Keratinocyte (primary cell): ENCODE measurements around the gene ZFX. TPM values are rescaled to one million over a fixed set of nuclear protein-coding genes. Genes with fewer than 3 reads are reported as not detected.
A peak's percentile ranks its signal among the peaks of the same experiment; 100 is the strongest.

Source experiments
- DNase-seq: peaks from one replicate; pipeline ENCODE4 v3.0.0-alpha.2; 2011; ENCODE audit warnings: low read depth, missing footprints, low spot score
- FAIRE-seq: peaks from 2 replicates; lab custom pipeline; 2011; peaks lifted over from hg19 to GRCh38; lab: Jason Lieb, UNC
- H2AFZ ChIP-seq: 2 replicates; pipeline ENCODE4 v1.6.0; 2012; ENCODE audit warnings: low read length, control low read depth, inconsistent platforms; ENCODE audit not compliant: control insufficient read depth
- H3K27ac ChIP-seq: 2 replicates; pipeline ENCODE4 v1.5.1; 2011; ENCODE audit warnings: low read length; ENCODE audit not compliant: control insufficient read depth, insufficient read depth
- H3K27me3 ChIP-seq: 3 replicates; pipeline ENCODE4 v1.6.0; 2011; ENCODE audit warnings: low read length; ENCODE audit not compliant: control insufficient read depth, insufficient read depth; ENCODE audit errors: extremely low read depth
- H3K36me3 ChIP-seq, 2 experiments: 2 replicates in 1 of 2; 3 replicates in 1 of 2; pipeline ENCODE4 v1.5.1; 2011; ENCODE audit warnings: low read length in 2 of 2, mild to moderate bottlenecking in 1 of 2; ENCODE audit not compliant: control insufficient read depth in 2 of 2, insufficient read depth in 2 of 2; ENCODE audit errors: extremely low read depth in 1 of 2
- H3K4me1 ChIP-seq: 3 replicates; pipeline ENCODE4 v1.5.1; 2011; ENCODE audit warnings: low read length; ENCODE audit not compliant: control insufficient read depth, insufficient read depth; ENCODE audit errors: extremely low read depth
- H3K4me2 ChIP-seq: 3 replicates; pipeline ENCODE4 v1.6.0; 2011; ENCODE audit warnings: low read depth, low read length; ENCODE audit not compliant: control insufficient read depth, insufficient read depth; ENCODE audit errors: extremely low read depth
- H3K4me3 ChIP-seq, 3 experiments: fragments of 200-600 bp in 1 of 3; sonication (generic) in 1 of 3; 2 replicates in 2 of 3; 3 replicates in 1 of 3; pipeline ENCODE4 v1.5.1; 2011 to 2016; ENCODE audit warnings: low read length in 3 of 3, mild to moderate bottlenecking in 3 of 3, control low read depth in 2 of 3, inconsistent platforms in 1 of 3, low read depth in 1 of 3, mixed read lengths in 1 of 3, mixed run types in 1 of 3, moderate library complexity in 1 of 3; ENCODE audit not compliant: control insufficient read depth in 2 of 3, insufficient read depth in 2 of 3; ENCODE audit errors: extremely low read depth in 1 of 3
- H3K79me2 ChIP-seq: 2 replicates; pipeline ENCODE4 v1.6.0; 2012; ENCODE audit warnings: low read length; ENCODE audit not compliant: control insufficient read depth, insufficient read depth
- H3K9ac ChIP-seq: 3 replicates; pipeline ENCODE4 v1.6.0; 2011; ENCODE audit warnings: low read length; ENCODE audit not compliant: control insufficient read depth, insufficient read depth; ENCODE audit errors: extremely low read depth
- H3K9me1 ChIP-seq: 3 replicates; pipeline ENCODE4 v1.6.0; 2011; ENCODE audit warnings: low read length; ENCODE audit not compliant: control insufficient read depth, insufficient read depth; ENCODE audit errors: extremely low read depth
- H3K9me3 ChIP-seq: 2 replicates; pipeline ENCODE4 v1.5.1; 2012; ENCODE audit warnings: low read depth, low read length; ENCODE audit not compliant: control insufficient read depth
- H4K20me1 ChIP-seq: 3 replicates; pipeline ENCODE4 v1.6.0; 2011; ENCODE audit warnings: low read length; ENCODE audit not compliant: control insufficient read depth, insufficient read depth; ENCODE audit errors: extremely low read depth
- CTCF ChIP-seq, 3 experiments: IDR thresholded peaks in 1 of 3; conservative IDR thresholded peaks in 1 of 3; optimal IDR thresholded peaks in 1 of 3; 2 replicates in 2 of 3; 3 replicates in 1 of 3; pipeline versions ENCODE3 to v1.5.1; 2011; ENCODE audit warnings: low read length in 3 of 3, mild to moderate bottlenecking in 3 of 3, moderate library complexity in 2 of 3, control low read depth in 1 of 3, inconsistent platforms in 1 of 3; ENCODE audit not compliant: insufficient read depth in 2 of 3; ENCODE audit errors: extremely low read depth in 1 of 3
- EZH2 ChIP-seq: IDR thresholded peaks from one replicate; pipeline ENCODE4 v1.6.1; 2012; ENCODE audit warnings: inconsistent platforms, mild to moderate bottlenecking, low read length, moderate library complexity
- dilution Hi-C: fragments of 300-500 bp; cut with MboI; formaldehyde crosslinking; loops from one replicate; pipeline ENCODE4 v1.7.0; 2020; ENCODE audit warnings: low sequenced_read_pairs; ENCODE audit not compliant: extremely low pct_ligation_motif_present
- polyA plus RNA-seq, 5 experiments: library from polyadenylated mRNA; depleted of rRNA in 3 of 5; stranded (reverse) in 3 of 5; stranded (forward) in 1 of 5; unstranded in 1 of 5; fragments of >200 nt; gene quantifications; 1 replicate in 1 of 5; 2 replicates in 3 of 5; 3 replicates in 1 of 5; pipeline versions ENCODE4 v1.2.1 to v1.2.3, GENCODE V29; 2011 to 2012; ENCODE audit warnings: missing spikeins in 2 of 5, low read depth in 1 of 5, low replicate concordance in 1 of 5

ZFX gene
- polyA plus RNA-seq, 1 donor (not counting 4 experiments of a cell fraction or from before 2014, with no cell fraction given): 24.3 TPM

DNA sequence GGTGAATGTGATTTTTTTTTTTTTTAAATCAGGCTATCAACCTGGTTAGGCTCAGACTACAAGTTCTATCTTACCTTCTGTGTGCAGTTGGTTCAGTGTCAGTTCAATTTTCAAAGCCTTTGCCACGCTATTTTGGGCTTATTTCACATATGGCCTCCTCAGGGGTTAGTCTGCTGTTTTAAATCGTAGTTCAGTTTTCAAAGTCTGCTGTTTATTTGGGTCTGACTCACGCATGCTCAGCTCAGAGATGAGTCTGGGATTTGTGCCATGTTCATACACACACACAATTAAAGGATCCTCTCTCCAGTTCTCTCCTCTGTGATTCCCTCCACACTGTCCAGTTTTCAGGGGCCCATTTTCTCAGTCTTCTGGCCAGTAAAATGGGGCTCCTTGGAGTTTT, 32.3 kb upstream of the ZFX start:
- Histone ChIP-seq H3K79me2 (no peaks in the 10 kb centered on the region), H3K9me1 (no peaks in the 10 kb centered on the region), H3K9ac (no peak overlapping the region), H4K20me1 (no peaks in the 10 kb centered on the region), H3K4me2 (peak overlapping the region; percentile 18), H3K4me1 (no peaks in the 10 kb centered on the region), H3K4me3 (no peak overlapping the region), H3K9me3 (no peaks in the 10 kb centered on the region), H3K36me3 (no peaks in the 10 kb centered on the region), H3K27ac (no peak overlapping the region), H3K27me3 (no peaks in the 10 kb centered on the region), H2AFZ (peak overlapping the region; percentile 75)
- peak; percentile 44 for FAIRE-seq
- DNase-seq: no peak
- dilution Hi-C loops: no loop called here
- TF ChIP-seq CTCF (optimal IDR thresholded peaks at IDR 0.05 in 1 of 3, IDR thresholded peaks at IDR 0.05 in 1 of 3, conservative IDR thresholded peaks at IDR 0.05 in 1 of 3; ENCODE audit: extremely low read depth in 1 of 3, insufficient read depth in 2 of 3, low read length in 3 of 3) (no peak), EZH2 (no peak)

GRCh38 chrX:24124244-24124799, 25.2 kb upstream of the ZFX start:
- Histone ChIP-seq H3K4me1 (no peaks in the 10 kb centered on the region), H3K9me1 (no peaks in the 10 kb centered on the region), H4K20me1 (no peaks in the 10 kb centered on the region), H3K4me2 (no peak overlapping the region), H3K9ac (no peak overlapping the region), H3K27me3 (no peaks in the 10 kb centered on the region), H3K4me3 (no peak overlapping the region), H3K79me2 (no peaks in the 10 kb centered on the region), H3K36me3 (no peaks in the 10 kb centered on the region), H2AFZ (no peak overlapping the region), H3K27ac (no peak overlapping the region), H3K9me3 (no peaks in the 10 kb centered on the region)
- TF ChIP-seq CTCF (optimal IDR thresholded peaks at IDR 0.05 in 1 of 3, IDR thresholded peaks at IDR 0.05 in 1 of 3, conservative IDR thresholded peaks at IDR 0.05 in 1 of 3; ENCODE audit: extremely low read depth in 1 of 3, insufficient read depth in 2 of 3, low read length in 3 of 3) (no peak), EZH2 (no peak)
- DNase-seq (no peak), FAIRE-seq (no peak)
- dilution Hi-C loops: no loop called here
